Suprapubic skin (tissue), 4 donors: ENCODE data around the gene TBC1D8. TPM values are rescaled to one million over a fixed set of nuclear protein-coding genes. Genes with fewer than 3 reads are reported as not detected.

ENCODE experiments used
- DNase-seq, 2 donors: peaks; one replicate each; pipeline ENCODE4 v3.0.0-alpha.2; 2019; ENCODE audit warnings: low spot score in 2 of 2
- H3K27ac ChIP-seq: fragments of 200-600 bp; sonication (generic); one replicate; pipeline ENCODE4 v1.5.1; 2019
- H3K27me3 ChIP-seq: fragments of 200-600 bp; sonication (generic); one replicate; pipeline ENCODE4 v1.5.1; 2019
- H3K36me3 ChIP-seq: fragments of 200-600 bp; sonication (generic); one replicate; pipeline ENCODE4 v1.5.1; 2019
- H3K4me1 ChIP-seq: fragments of 200-600 bp; sonication (generic); one replicate; pipeline ENCODE4 v1.5.1; 2019
- H3K4me3 ChIP-seq: fragments of 200-600 bp; sonication (generic); one replicate; pipeline ENCODE4 v1.5.1; 2019; ENCODE audit warnings: mild to moderate bottlenecking
- H3K9me3 ChIP-seq: fragments of 200-600 bp; sonication (generic); one replicate; pipeline ENCODE4 v1.5.1; 2019
- CTCF ChIP-seq, 2 donors: fragments of 200-600 bp in 1 of 2; fragments of 450-650 bp in 1 of 2; sonication (generic) in 1 of 2; IDR thresholded peaks; one replicate each; pipeline ENCODE4 v1.5.1; 2016 to 2019; ENCODE audit warnings: antibody characterized with exemption in 2 of 2, mild to moderate bottlenecking in 1 of 2, moderate library complexity in 1 of 2
- EP300 ChIP-seq: sonication (generic); formaldehyde crosslinking; IDR thresholded peaks from one replicate; pipeline ENCODE4 v1.6.1; 2017; ENCODE audit warnings: antibody characterized with exemption
- POLR2A ChIP-seq, 2 donors: fragments of 450-650 bp; IDR thresholded peaks; one replicate each; pipeline ENCODE4 v1.6.1; 2017; ENCODE audit warnings: antibody characterized with exemption in 2 of 2, mild to moderate bottlenecking in 2 of 2, moderate library complexity in 2 of 2
- POLR2AphosphoS5 ChIP-seq, 3 donors: sonication (generic); formaldehyde crosslinking; IDR thresholded peaks; one replicate each; pipeline ENCODE4 v1.6.1; 2017; ENCODE audit warnings: antibody characterized with exemption in 3 of 3
- WGBS: methylation state at CpG from one replicate; pipeline ENCODE4 v1.1.5; 2018; 5-methylcytosine and 5-hydroxymethylcytosine counted together
- total RNA-seq, 4 donors: library from RNA; depleted of rRNA; stranded (reverse); fragments of >200 nt; gene quantifications; one replicate each; pipeline ENCODE4 v1.1.0, GENCODE V29; 2016

Gene TBC1D8
- total RNA-seq, 4 donors from 2014 or later = 38.8 to 309 (median 68.3) TPM

GRCh38 chr2:101146535-101146934, 4.6 kb downstream of the TBC1D8 start:
- 77% methylated on average over 2 of the region's 2 CpGs for WGBS
- H3K4me1 ChIP-seq = peaks cover 35% of the 10 kb centered on the region

GRCh38 chr2:101145406-101145805, 5.8 kb downstream of the TBC1D8 start:
- Histone ChIP-seq H3K4me1 (peaks cover 33% of the 10 kb centered on the region), H3K27ac (no peak overlapping the region), H3K36me3 (no peaks in the 10 kb centered on the region), H3K9me3 (no peaks in the 10 kb centered on the region), H3K4me3 (no peak overlapping the region), H3K27me3 (no peaks in the 10 kb centered on the region)
- DNase-seq = no peak
- TF ChIP-seq EP300 (no peak), CTCF (IDR thresholded peaks at IDR 0.05) (no peak), POLR2AphosphoS5 (IDR thresholded peaks at IDR 0.05) (no peak), POLR2A (IDR thresholded peaks at IDR 0.05) (no peak)
- WGBS = 78% methylated on average over 2 of the region's 2 CpGs

More at GRCh38 chr2:101146535-101146934, 4.6 kb downstream of the TBC1D8 start:
- H3K9me3 ChIP-seq = no peaks in the 10 kb centered on the region
- no peak overlapping the region for H3K27ac ChIP-seq
- TF ChIP-seq POLR2A (IDR thresholded peaks at IDR 0.05) = no peak
- no peak for TF ChIP-seq CTCF (IDR thresholded peaks at IDR 0.05)
- no peak for TF ChIP-seq EP300
- no peak for TF ChIP-seq POLR2AphosphoS5 (IDR thresholded peaks at IDR 0.05)
- H3K4me3 ChIP-seq = no peak overlapping the region
- H3K27me3 ChIP-seq = no peaks in the 10 kb centered on the region
- DNase-seq = no peak
- H3K36me3 ChIP-seq = no peaks in the 10 kb centered on the region

GRCh38 chr2:101142163-101142562, 9.0 kb downstream of the TBC1D8 start:
- WGBS = 97% methylated on average over 2 of the region's 2 CpGs
- Histone ChIP-seq H3K27ac (no peak overlapping the region), H3K9me3 (no peaks in the 10 kb centered on the region), H3K27me3 (no peaks in the 10 kb centered on the region), H3K4me3 (no peak overlapping the region), H3K36me3 (no peaks in the 10 kb centered on the region), H3K4me1 (peaks cover 6% of the 10 kb centered on the region)
- TF ChIP-seq EP300 (no peak), POLR2A (IDR thresholded peaks at IDR 0.05) (no peak), CTCF (IDR thresholded peaks at IDR 0.05) (no peak), POLR2AphosphoS5 (IDR thresholded peaks at IDR 0.05) (no peak)
- DNase-seq = no peak

GRCh38 chr2:101140978-101141655, 10.1 kb downstream of the TBC1D8 start:
- Histone ChIP-seq H3K36me3 (no peaks in the 10 kb centered on the region), H3K9me3 (no peaks in the 10 kb centered on the region), H3K4me1 (peaks cover 4% of the 10 kb centered on the region), H3K4me3 (no peak overlapping the region), H3K27me3 (no peaks in the 10 kb centered on the region), H3K27ac (no peak overlapping the region)
- DNase-seq = no peak
- 81% methylated on average over 7 of the region's 7 CpGs for WGBS
- TF ChIP-seq POLR2A (IDR thresholded peaks at IDR 0.05) (no peak), POLR2AphosphoS5 (IDR thresholded peaks at IDR 0.05) (no peak), CTCF (IDR thresholded peaks at IDR 0.05) (no peak), EP300 (no peak)

GRCh38 chr2:101140237-101140636, 10.9 kb downstream of the TBC1D8 start:
- H3K9me3 ChIP-seq = no peaks in the 10 kb centered on the region
- H3K4me1 ChIP-seq = peaks cover 4% of the 10 kb centered on the region
- no peaks in the 10 kb centered on the region for H3K27me3 ChIP-seq
- no peaks in the 10 kb centered on the region for H3K36me3 ChIP-seq
- TF ChIP-seq CTCF (IDR thresholded peaks at IDR 0.05) (no peak), POLR2A (IDR thresholded peaks at IDR 0.05) (no peak), EP300 (no peak), POLR2AphosphoS5 (IDR thresholded peaks at IDR 0.05) (no peak)
- no peak overlapping the region for H3K27ac ChIP-seq
- no peak overlapping the region for H3K4me3 ChIP-seq
- DNase-seq = no peak
- WGBS = 60% methylated on average over 7 of the region's 7 CpGs
